ENCODE data around the gene THOC2.
"Not testable (repeated sequence)": the region's sequence is repeated elsewhere in the genome, so short reads cannot be mapped to it uniquely, and the experiment has no call there.

THOC2 gene

GRCh38 chrX:123740536-123740935, 7.7 kb upstream of the THOC2 start:
- TF ChIP-seq CTCF (IDR thresholded peaks at IDR 0.05; ENCODE audit: insufficient read depth, low read depth, low read length, missing control alignments): no peak
- no peak overlapping the region for H3K4me3 ChIP-seq (ENCODE audit: low read length)
- no peak for DNase-seq (ENCODE audit: low read depth)

GRCh38 chrX:123740006-123740405, 7.2 kb upstream of the THOC2 start:
- no peak for TF ChIP-seq CTCF (IDR thresholded peaks at IDR 0.05; ENCODE audit: insufficient read depth, low read depth, low read length, missing control alignments)
- no peak for DNase-seq (ENCODE audit: low read depth)
- H3K4me3 ChIP-seq (ENCODE audit: low read length): no peak overlapping the region

- no peak overlapping the region for H3K4me3 ChIP-seq (ENCODE audit: low read length)
- no peak for TF ChIP-seq CTCF (IDR thresholded peaks at IDR 0.05; ENCODE audit: insufficient read depth, low read depth, low read length, missing control alignments)
- DNase-seq (ENCODE audit: low read depth): no peak
These were observed 6.6 kb upstream of the THOC2 start for GRCh38 chrX:123739474-123739873.

- DNase-seq (ENCODE audit: low read depth): no peak
- no peak for TF ChIP-seq CTCF (IDR thresholded peaks at IDR 0.05; ENCODE audit: insufficient read depth, low read depth, low read length, missing control alignments)
These were observed 5.6 kb upstream of the THOC2 start for GRCh38 chrX:123738378-123738940.

GRCh38 chrX:123736333-123736921, 3.6 kb upstream of the THOC2 start:
- no peak overlapping the region for H3K4me3 ChIP-seq (ENCODE audit: low read length)
- peak; percentile 12 for DNase-seq (ENCODE audit: low read depth)
- no peak for TF ChIP-seq CTCF (IDR thresholded peaks at IDR 0.05; ENCODE audit: insufficient read depth, low read depth, low read length, missing control alignments)

More at GRCh38 chrX:123738378-123738940, 5.6 kb upstream of the THOC2 start:
- H3K4me3 ChIP-seq (ENCODE audit: low read length): no peak overlapping the region

- not testable (repeated sequence) for DNase-seq (ENCODE audit: low read depth); H3K4me3 ChIP-seq (ENCODE audit: low read length)
These were observed 2.3 kb upstream of the THOC2 start for GRCh38 chrX:123735137-123735536.

- not testable (repeated sequence) for DNase-seq (ENCODE audit: low read depth); H3K4me3 ChIP-seq (ENCODE audit: low read length)
These were observed 1.2 kb upstream of the THOC2 start for GRCh38 chrX:123734079-123734478.

- TF ChIP-seq CTCF (IDR thresholded peaks at IDR 0.05; ENCODE audit: insufficient read depth, low read depth, low read length, missing control alignments): no peak
- H3K4me3 ChIP-seq (ENCODE audit: low read length): peak overlapping the region; percentile 79
- DNase-seq (ENCODE audit: low read depth): peak; percentile 15
These were observed 724 bp downstream of the THOC2 start for GRCh38 chrX:123731987-123732669.
